Ovary (tissue), 3 donors: Measurements from ENCODE around the gene RIF1.
"Not testable (repeated sequence)": the region's sequence is repeated elsewhere in the genome, so short reads cannot be mapped to it uniquely, and the experiment has no call there.

Source experiments
- CTCF ChIP-seq, 3 donors: fragments of 450-650 bp in 2 of 3; fragments of 200-600 bp in 1 of 3; IDR thresholded peaks; one replicate each; pipeline versions ENCODE4 v1.5.1 to v1.8.0; 2016 to 2022; ENCODE audit warnings: antibody characterized with exemption in 3 of 3, mild to moderate bottlenecking in 1 of 3
- EP300 ChIP-seq: sonication (generic); formaldehyde crosslinking; IDR thresholded peaks from one replicate; pipeline ENCODE4 v1.6.1; 2017; ENCODE audit warnings: antibody characterized with exemption
- POLR2A ChIP-seq: fragments of 450-650 bp; IDR thresholded peaks from one replicate; pipeline ENCODE4 v1.6.1; 2017; ENCODE audit warnings: antibody characterized with exemption, mild to moderate bottlenecking, moderate library complexity
- donor health status: DM: no; HTN: no; CAD: no.

GRCh38 chr2:151421681-151422080 lies 12.0 kb downstream of the RIF1 start:
- TF ChIP-seq POLR2A; CTCF (IDR thresholded peaks at IDR 0.05); EP300: not testable (repeated sequence)
